Neural cell (in vitro differentiated cells): ENCODE results near the gene RBBP8NL. TPM values are rescaled to one million over a fixed set of nuclear protein-coding genes. Genes with fewer than 3 reads are reported as not detected.

ENCODE experiments used
- H2AFZ ChIP-seq: fragments of 200-600, 300-800 bp; sonication (generic), shearing (Covaris generic); 2 replicates; pipeline ENCODE4 v1.6.0; 2014; ENCODE audit warnings: low read depth, mild to moderate bottlenecking, antibody characterized with exemption, low read length, moderate library complexity
- H3F3A ChIP-seq: fragments of 200-600 bp; shearing (Covaris generic); 2 replicates; pipeline ENCODE4 v1.6.1; 2016; ENCODE audit warnings: mild to moderate bottlenecking, moderate library complexity, mixed read lengths, antibody characterized with exemption, low read length; ENCODE audit not compliant: insufficient read depth, poor library complexity, severe bottlenecking
- H3K27ac ChIP-seq: fragments of 200-600, 300-800 bp; sonication (generic), shearing (Covaris generic); 2 replicates; pipeline ENCODE4 v1.5.1; 2014; ENCODE audit warnings: mild to moderate bottlenecking, low read length, moderate library complexity
- H3K27me3 ChIP-seq: fragments of 300-800, 200-600 bp; sonication (generic), shearing (Covaris generic); 2 replicates; pipeline ENCODE4 v1.6.0; 2014; ENCODE audit warnings: mild to moderate bottlenecking, low read depth, low read length, moderate library complexity; ENCODE audit not compliant: insufficient read depth
- H3K36me3 ChIP-seq: fragments of 300-800, 200-600 bp; sonication (generic), shearing (Covaris generic); 2 replicates; pipeline ENCODE4 v1.5.1; 2014; ENCODE audit warnings: mild to moderate bottlenecking, antibody characterized with exemption, low read length, moderate library complexity; ENCODE audit not compliant: insufficient read depth
- H3K4me2 ChIP-seq: fragments of 300-800, 200-600 bp; sonication (generic), shearing (Covaris generic); 2 replicates; pipeline ENCODE4 v1.6.0; 2014; ENCODE audit warnings: mild to moderate bottlenecking, low read length
- H3K4me3 ChIP-seq: fragments of 300-800, 200-600 bp; sonication (generic), shearing (Covaris generic); 2 replicates; pipeline ENCODE4 v1.5.1; 2014; ENCODE audit warnings: mild to moderate bottlenecking, low read length, moderate library complexity
- H3K79me2 ChIP-seq: fragments of 200-600 bp; shearing (Covaris generic); replicated peaks from 2 replicates; pipeline ENCODE4 v1.6.0; 2014; ENCODE audit warnings: mild to moderate bottlenecking, low read length, moderate library complexity; ENCODE audit not compliant: insufficient read depth
- H3K9ac ChIP-seq: fragments of 300-800, 200-600 bp; sonication (generic), shearing (Covaris generic); 2 replicates; pipeline ENCODE4 v1.6.1; 2016; ENCODE audit warnings: mild to moderate bottlenecking, low read length, mixed read lengths
- H3K9me2 ChIP-seq: fragments of 200-600 bp; shearing (Covaris generic); 2 replicates; pipeline ENCODE4 v1.6.1; 2016; ENCODE audit warnings: mild to moderate bottlenecking, low read length, mixed read lengths; ENCODE audit not compliant: insufficient read depth
- H3K9me3 ChIP-seq: fragments of 200-600, 300-800 bp; sonication (generic), shearing (Covaris generic); 2 replicates; pipeline ENCODE4 v1.6.1; 2016; ENCODE audit warnings: mild to moderate bottlenecking, mixed run types, low read length, moderate library complexity, mixed read lengths
- H4K20me1 ChIP-seq: fragments of 200-600 bp; shearing (Covaris generic); 2 replicates; pipeline ENCODE4 v1.6.1; 2016; ENCODE audit warnings: mild to moderate bottlenecking, mixed run types; ENCODE audit not compliant: insufficient read depth
- CTCF ChIP-seq: fragments of 450-650 bp; IDR thresholded peaks from 2 replicates; pipeline ENCODE4 v1.5.1; 2014; ENCODE audit warnings: antibody characterized with exemption, mild to moderate bottlenecking, moderate library complexity; ENCODE audit not compliant: poor library complexity, severe bottlenecking
- EZH2 ChIP-seq: fragments of 200-600, 300-800 bp; shearing (Covaris generic), sonication (generic); IDR thresholded peaks from 2 replicates; pipeline ENCODE4 v1.6.1; 2014; ENCODE audit warnings: antibody characterized with exemption, low read length, borderline replicate concordance, mild to moderate bottlenecking; ENCODE audit not compliant: insufficient read depth, poor library complexity, severe bottlenecking
- MXI1 ChIP-seq: fragments of 450-650 bp; conservative IDR thresholded peaks from 2 replicates; pipeline ENCODE4 v1.6.1; 2014; ENCODE audit warnings: antibody characterized with exemption, mild to moderate bottlenecking; ENCODE audit not compliant: poor library complexity, severe bottlenecking
- POLR2AphosphoS5 ChIP-seq: IDR thresholded peaks from 2 replicates; pipeline ENCODE4 v1.6.1; 2012
- RAD21 ChIP-seq: fragments of 450-650 bp; conservative IDR thresholded peaks from 2 replicates; pipeline ENCODE4 v1.6.1; 2014; ENCODE audit warnings: antibody characterized with exemption, mild to moderate bottlenecking, moderate library complexity
- REST ChIP-seq: IDR thresholded peaks from 2 replicates; pipeline ENCODE4 v1.6.1; 2012; ENCODE audit warnings: borderline replicate concordance
- SMC3 ChIP-seq: fragments of 450-650 bp; conservative IDR thresholded peaks from 2 replicates; pipeline ENCODE4 v1.6.1; 2014; ENCODE audit warnings: antibody characterized with exemption, mild to moderate bottlenecking, moderate library complexity; ENCODE audit not compliant: poor library complexity
- TAF1 ChIP-seq: IDR thresholded peaks from 2 replicates; pipeline ENCODE4 v1.6.1; 2012; ENCODE audit warnings: low read depth
- polyA plus RNA-seq: library from polyadenylated mRNA; depleted of rRNA; stranded (reverse); fragments of >200 nt; gene quantifications from 2 replicates; pipeline ENCODE4 v1.2.3, GENCODE V29; 2014

Gene RBBP8NL
- polyA plus RNA-seq, 1 donor from 2014 or later = not detected

GRCh38 chr20:62367633-62368391 lies 59.5 kb downstream of the RBBP8NL start:
- Histone ChIP-seq H3K27me3 (no peaks in the 10 kb centered on the region), H3K9me2 (no peaks in the 10 kb centered on the region), H3K4me2 (no peak overlapping the region), H3K36me3 (no peaks in the 10 kb centered on the region), H3K79me2 (no peaks in the 10 kb centered on the region), H3F3A (no peaks in the 10 kb centered on the region), H2AFZ (no peak overlapping the region), H3K9me3 (no peaks in the 10 kb centered on the region), H4K20me1 (no peaks in the 10 kb centered on the region), H3K4me3 (peak overlapping the region; percentile 62), H3K9ac (peak overlapping the region; percentile 67), H3K27ac (no peak overlapping the region)
- TF ChIP-seq RAD21 (no peak), EZH2 (no peak), CTCF (no peak), MXI1 (no peak), POLR2AphosphoS5 (no peak)

- no peaks in the 10 kb centered on the region for H3K9me3 ChIP-seq
- no peak within 1 kb of the TSS for H2AFZ ChIP-seq
- no peaks in the 10 kb centered on the region for H3K9me2 ChIP-seq
- TF ChIP-seq SMC3 (no peak), MXI1 (peak; percentile 2), REST (no peak), RAD21 (no peak), POLR2AphosphoS5 (no peak), TAF1 (no peak)
- no peaks in the 10 kb centered on the region for H3F3A ChIP-seq
- H4K20me1 ChIP-seq = no peaks in the 10 kb centered on the region
- H3K79me2 ChIP-seq = no peaks in the 10 kb centered on the region
- peak within 1 kb of the TSS; percentile 85 for H3K4me3 ChIP-seq
- H3K36me3 ChIP-seq = no peaks in the 10 kb centered on the region
- H3K9ac ChIP-seq = peak within 1 kb of the TSS; percentile 67
- peak within 1 kb of the TSS; percentile 51 for H3K4me2 ChIP-seq
- H3K27ac ChIP-seq = no peak within 1 kb of the TSS
- no peaks in the 10 kb centered on the region for H3K27me3 ChIP-seq
These were observed 60.2 kb downstream of the RBBP8NL start, which contains the start of gene LAMA5 for GRCh38 chr20:62367136-62367632. Gene LAMA5, minus strand, starts transcription at chr20:62367312. Its CDS starts 67 bp downstream, at chr20:62367245.
